Suprapubic skin (tissue), 4 donors: ENCODE measurements around the gene GNB1. TPM values are rescaled to one million over a fixed set of nuclear protein-coding genes. Genes with fewer than 3 reads are reported as not detected.
"Not testable (repeated sequence)": the region's sequence is repeated elsewhere in the genome, so short reads cannot be mapped to it uniquely, and the experiment has no call there.

ENCODE experiments used
- DNase-seq, 2 donors: peaks; one replicate each; pipeline ENCODE4 v3.0.0-alpha.2; 2019; ENCODE audit warnings: low spot score in 2 of 2
- H3K27ac ChIP-seq: fragments of 200-600 bp; sonication (generic); one replicate; pipeline ENCODE4 v1.5.1; 2019
- H3K27me3 ChIP-seq: fragments of 200-600 bp; sonication (generic); one replicate; pipeline ENCODE4 v1.5.1; 2019
- H3K36me3 ChIP-seq: fragments of 200-600 bp; sonication (generic); one replicate; pipeline ENCODE4 v1.5.1; 2019
- H3K4me1 ChIP-seq: fragments of 200-600 bp; sonication (generic); one replicate; pipeline ENCODE4 v1.5.1; 2019
- H3K4me3 ChIP-seq: fragments of 200-600 bp; sonication (generic); one replicate; pipeline ENCODE4 v1.5.1; 2019; ENCODE audit warnings: mild to moderate bottlenecking
- H3K9me3 ChIP-seq: fragments of 200-600 bp; sonication (generic); one replicate; pipeline ENCODE4 v1.5.1; 2019
- CTCF ChIP-seq, 2 donors: fragments of 200-600 bp in 1 of 2; fragments of 450-650 bp in 1 of 2; sonication (generic) in 1 of 2; IDR thresholded peaks; one replicate each; pipeline ENCODE4 v1.5.1; 2016 to 2019; ENCODE audit warnings: antibody characterized with exemption in 2 of 2, mild to moderate bottlenecking in 1 of 2, moderate library complexity in 1 of 2
- EP300 ChIP-seq: sonication (generic); formaldehyde crosslinking; IDR thresholded peaks from one replicate; pipeline ENCODE4 v1.6.1; 2017; ENCODE audit warnings: antibody characterized with exemption
- POLR2A ChIP-seq, 2 donors: fragments of 450-650 bp; IDR thresholded peaks; one replicate each; pipeline ENCODE4 v1.6.1; 2017; ENCODE audit warnings: antibody characterized with exemption in 2 of 2, mild to moderate bottlenecking in 2 of 2, moderate library complexity in 2 of 2
- POLR2AphosphoS5 ChIP-seq, 3 donors: sonication (generic); formaldehyde crosslinking; IDR thresholded peaks; one replicate each; pipeline ENCODE4 v1.6.1; 2017; ENCODE audit warnings: antibody characterized with exemption in 3 of 3
- WGBS: methylation state at CpG from one replicate; pipeline ENCODE4 v1.1.5; 2018; 5-methylcytosine and 5-hydroxymethylcytosine counted together
- total RNA-seq, 4 donors: library from RNA; depleted of rRNA; stranded (reverse); fragments of >200 nt; gene quantifications; one replicate each; pipeline ENCODE4 v1.1.0, GENCODE V29; 2016

The GNB1 gene
- total RNA-seq, 4 donors from 2014 or later = 121 to 159 (median 153) TPM

- no peaks in the 10 kb centered on the region for H3K9me3 ChIP-seq
- WGBS = 58% methylated on average over 6 of the region's 6 CpGs
- no peaks in the 10 kb centered on the region for H3K27me3 ChIP-seq
- H3K4me1 ChIP-seq = peaks cover 62% of the 10 kb centered on the region
- H3K36me3 ChIP-seq = no peaks in the 10 kb centered on the region
- TF ChIP-seq POLR2AphosphoS5 (IDR thresholded peaks at IDR 0.05) = no peak
- no peak for TF ChIP-seq POLR2A (IDR thresholded peaks at IDR 0.05)
- no peak for TF ChIP-seq CTCF (IDR thresholded peaks at IDR 0.05)
- TF ChIP-seq EP300 = no peak
- H3K27ac ChIP-seq = no peak overlapping the region
- no peak overlapping the region for H3K4me3 ChIP-seq
- DNase-seq = no peak
Measured at GRCh38 chr1:1862905-1863547, 27.9 kb downstream of the GNB1 start.

- WGBS = 83% methylated on average over 13 of the region's 13 CpGs
- not testable (repeated sequence) for DNase-seq, H3K9me3 ChIP-seq, H3K4me3 ChIP-seq, H3K27ac ChIP-seq, H3K36me3 ChIP-seq, H3K27me3 ChIP-seq
- peaks cover 74% of the 10 kb centered on the region for H3K4me1 ChIP-seq
Measured at GRCh38 chr1:1861761-1862310, 29.1 kb downstream of the GNB1 start.

GRCh38 chr1:1861339-1861730 lies 29.6 kb downstream of the GNB1 start:
- H3K4me1 ChIP-seq = peaks cover 79% of the 10 kb centered on the region
- H3K27me3 ChIP-seq = no peaks in the 10 kb centered on the region
- no peak for DNase-seq
- 84% methylated on average over 1 of the region's 1 CpG for WGBS
- no peak overlapping the region for H3K4me3 ChIP-seq
- TF ChIP-seq POLR2A (IDR thresholded peaks at IDR 0.05) = no peak
- no peak for TF ChIP-seq CTCF (IDR thresholded peaks at IDR 0.05)
- TF ChIP-seq POLR2AphosphoS5 (IDR thresholded peaks at IDR 0.05) = no peak
- no peak for TF ChIP-seq EP300
- H3K9me3 ChIP-seq = no peaks in the 10 kb centered on the region
- H3K36me3 ChIP-seq = no peaks in the 10 kb centered on the region
- no peak overlapping the region for H3K27ac ChIP-seq

GRCh38 chr1:1859970-1860697 lies 30.8 kb downstream of the GNB1 start:
- Histone ChIP-seq H3K4me3 (peak overlapping the region; percentile 22), H3K27ac (peak overlapping the region; percentile 81), H3K4me1 (peaks cover 79% of the 10 kb centered on the region)
- not testable (repeated sequence) for H3K36me3 ChIP-seq, H3K27me3 ChIP-seq, H3K9me3 ChIP-seq, DNase-seq
- 77% methylated on average over 8 of the region's 8 CpGs for WGBS

GRCh38 chr1:1858382-1859086 lies 32.4 kb downstream of the GNB1 start:
- TF ChIP-seq CTCF (IDR thresholded peaks at IDR 0.05) (peak in 1 of 2 donors; percentile 39), EP300 (no peak), POLR2AphosphoS5 (IDR thresholded peaks at IDR 0.05) (peak in 1 of 3 donors; percentile 61)
- Histone ChIP-seq H3K4me3 (peak overlapping the region; percentile 22), H3K27ac (peak overlapping the region; percentile 81), H3K4me1 (peaks cover 86% of the 10 kb centered on the region), H3K36me3 (no peaks in the 10 kb centered on the region), H3K9me3 (no peaks in the 10 kb centered on the region), H3K27me3 (no peaks in the 10 kb centered on the region)
- WGBS = 18% methylated on average over 9 of the region's 9 CpGs
- DNase-seq = peak; percentile 85 to 86

- WGBS = 28% methylated on average over 4 of the region's 4 CpGs
- peaks cover 85% of the 10 kb centered on the region for H3K4me1 ChIP-seq
- TF ChIP-seq EP300 (no peak), POLR2AphosphoS5 (IDR thresholded peaks at IDR 0.05) (no peak), POLR2A (IDR thresholded peaks at IDR 0.05) (no peak), CTCF (IDR thresholded peaks at IDR 0.05) (no peak)
Measured at GRCh38 chr1:1857096-1857703, 33.7 kb downstream of the GNB1 start.

GRCh38 chr1:1856161-1856560 lies 34.7 kb downstream of the GNB1 start:
- 93% methylated on average over 6 of the region's 6 CpGs for WGBS
- H3K4me3 ChIP-seq, DNase-seq, H3K27ac ChIP-seq, H3K9me3 ChIP-seq, H3K27me3 ChIP-seq, H3K36me3 ChIP-seq: not testable (repeated sequence)
- peaks cover 78% of the 10 kb centered on the region for H3K4me1 ChIP-seq

More at GRCh38 chr1:1857096-1857703, 33.7 kb downstream of the GNB1 start:
- Histone ChIP-seq H3K9me3 (no peaks in the 10 kb centered on the region), H3K36me3 (peaks cover under 1% of the 10 kb centered on the region), H3K4me3 (no peak overlapping the region), H3K27ac (peak overlapping the region; percentile 81), H3K27me3 (no peaks in the 10 kb centered on the region)
- DNase-seq = no peak
